Measurements from ENCODE around the gene SLC25A45. TPM values are rescaled to one million over a fixed set of nuclear protein-coding genes. Genes with fewer than 3 reads are reported as not detected.

The SLC25A45 gene
- total RNA-seq, 1 donor from 2014 or later = 2.2 TPM

- no peaks in the 10 kb centered on the region for H3K27me3 ChIP-seq
- H3K36me3 ChIP-seq = peaks cover 0 to 10% of the 10 kb centered on the region in 2 donors
- peak overlapping the region; percentile 99 for H3K27ac ChIP-seq
- H3K4me3 ChIP-seq = peak overlapping the region; percentile 58 to 96
- H3K4me1 ChIP-seq = peaks cover 55% of the 10 kb centered on the region
- DNase-seq (ENCODE audit: extremely low spot score in 2 of 2) = no peak
- H3K9me3 ChIP-seq = no peaks in the 10 kb centered on the region
- intact Hi-C loops (cut with DNase I) = loop anchor here (5.0 kb wide), 1 partner anchor 37 kb away; the partner anchor contains the start of gene SLC25A45
- TF ChIP-seq POLR2AphosphoS5 (IDR thresholded peaks at IDR 0.05; ENCODE audit: insufficient read depth in 1 of 2, low read depth in 1 of 2) (no peak), CTCF (IDR thresholded peaks at IDR 0.05) (no peak), POLR2A (IDR thresholded peaks at IDR 0.05) (no peak)
These were observed 37.0 kb upstream of the SLC25A45 start for GRCh38 chr11:65419460-65419771.

GRCh38 chr11:65418681-65419459 lies 36.4 kb upstream of the SLC25A45 start:
- no peaks in the 10 kb centered on the region for H3K9me3 ChIP-seq
- peak; percentile 99 for DNase-seq (ENCODE audit: extremely low spot score in 2 of 2)
- peaks cover 55% of the 10 kb centered on the region for H3K4me1 ChIP-seq
- intact Hi-C loops (cut with DNase I) = loop anchor here (5.0 kb wide), 1 partner anchor 37 kb away; the partner anchor contains the start of gene SLC25A45
- TF ChIP-seq POLR2A (IDR thresholded peaks at IDR 0.05) (peak in 1 of 2 donors; percentile 31), POLR2AphosphoS5 (IDR thresholded peaks at IDR 0.05; ENCODE audit: insufficient read depth in 1 of 2, low read depth in 1 of 2) (peak; percentile 95 to 96), CTCF (IDR thresholded peaks at IDR 0.05) (no peak)
- peak overlapping the region; percentile 99 for H3K27ac ChIP-seq
- peaks cover 0 to 5% of the 10 kb centered on the region in 2 donors for H3K36me3 ChIP-seq
- H3K27me3 ChIP-seq = no peaks in the 10 kb centered on the region
- H3K4me3 ChIP-seq = peak overlapping the region; percentile 58 to 96

- DNase-seq (ENCODE audit: extremely low spot score in 2 of 2) = no peak
- H3K36me3 ChIP-seq = peaks cover 0 to 4% of the 10 kb centered on the region in 2 donors
- peak overlapping the region; percentile 58 to 96 for H3K4me3 ChIP-seq
- intact Hi-C loops (cut with DNase I) = loop anchor here (5.0 kb wide), 1 partner anchor 36 kb away; the partner anchor contains the start of gene SLC25A45
- H3K9me3 ChIP-seq = no peaks in the 10 kb centered on the region
- H3K4me1 ChIP-seq = peaks cover 55% of the 10 kb centered on the region
- TF ChIP-seq POLR2AphosphoS5 (IDR thresholded peaks at IDR 0.05; ENCODE audit: insufficient read depth in 1 of 2, low read depth in 1 of 2) = no peak
- peak in 1 of 2 donors; percentile 29 for TF ChIP-seq POLR2A (IDR thresholded peaks at IDR 0.05)
- TF ChIP-seq CTCF (IDR thresholded peaks at IDR 0.05) = no peak
- H3K27ac ChIP-seq = peak overlapping the region; percentile 99
- no peaks in the 10 kb centered on the region for H3K27me3 ChIP-seq
These were observed 35.9 kb upstream of the SLC25A45 start for GRCh38 chr11:65418431-65418680.

GRCh38 chr11:65417702-65418430 lies 35.4 kb upstream of the SLC25A45 start:
- Histone ChIP-seq H3K4me1 (peaks cover 55% of the 10 kb centered on the region), H3K27me3 (no peaks in the 10 kb centered on the region), H3K9me3 (no peaks in the 10 kb centered on the region), H3K36me3 (peaks cover 0 to 4% of the 10 kb centered on the region in 2 donors), H3K4me3 (peak overlapping the region; percentile 58 to 96), H3K27ac (peak overlapping the region; percentile 99)
- intact Hi-C loops (cut with DNase I) = loop anchor here (2.0 to 5.0 kb wide), 2 partner anchors 36 to 91 kb away; partner anchors contain the start of gene SLC25A45
- TF ChIP-seq CTCF (IDR thresholded peaks at IDR 0.05) (no peak), POLR2A (IDR thresholded peaks at IDR 0.05) (no peak), POLR2AphosphoS5 (IDR thresholded peaks at IDR 0.05; ENCODE audit: insufficient read depth in 1 of 2, low read depth in 1 of 2) (no peak)
- DNase-seq (ENCODE audit: extremely low spot score in 2 of 2) = peak in 1 of 2 donors; percentile 94

Data from vagina (tissue), 2 donors.